Activated T-cell treated with anti-CD3 and anti-CD28 coated beads, Interleukin-2, amount 50 U/mL, for 72 hours (primary cell): ENCODE results near the gene DENND1B. TPM values are rescaled to one million over a fixed set of nuclear protein-coding genes. Genes with fewer than 3 reads are reported as not detected.
A peak's percentile ranks its signal among the peaks of the same experiment; 100 is the strongest.
"Not testable (repeated sequence)": the region's sequence is repeated elsewhere in the genome, so short reads cannot be mapped to it uniquely, and the experiment has no call there.

Experiments used
- ATAC-seq, 2 donors: fragments of 150-1000 bp; cut with Tn5 transposase; replicated peaks in 1 of 2; 2 replicates each; pipeline ENCODE4 v1.10.0; 2021; ENCODE audit warnings: moderate library complexity in 2 of 2, mild to moderate bottlenecking in 1 of 2
- DNase-seq, 2 donors: peaks; one replicate each; pipeline ENCODE4 v3.0.0; 2021 to 2022; ENCODE audit warnings: mixed read lengths in 1 of 2
- H3K27ac Mint-ChIP-seq: one replicate; pipeline ENCODE4 v1.8.0; 2022; ENCODE audit warnings: mild to moderate bottlenecking, moderate library complexity, mixed read lengths
- H3K27me3 Mint-ChIP-seq: one replicate; pipeline ENCODE4 v1.8.0; 2022; ENCODE audit warnings: low read depth, mixed read lengths
- H3K36me3 Mint-ChIP-seq, 2 donors: one replicate each; pipeline ENCODE4 v1.8.0; 2022; ENCODE audit warnings: mixed read lengths in 2 of 2, mild to moderate bottlenecking in 1 of 2; ENCODE audit not compliant: insufficient read depth in 2 of 2
- H3K4me1 Mint-ChIP-seq: one replicate; pipeline ENCODE4 v1.8.0; 2022; ENCODE audit warnings: low read depth, mixed read lengths
- H3K4me3 Mint-ChIP-seq, 2 donors: one replicate each; pipeline ENCODE4 v1.8.0; 2022; ENCODE audit warnings: mild to moderate bottlenecking in 2 of 2, mixed read lengths in 2 of 2, moderate library complexity in 2 of 2
- H3K9me3 Mint-ChIP-seq, 2 donors: one replicate each; pipeline ENCODE4 v1.8.0; 2022; ENCODE audit warnings: mixed read lengths in 2 of 2
- total RNA-seq, 2 donors: library from RNA; stranded (reverse); gene quantifications; one replicate each; pipeline ENCODE4 v1.2.3, GENCODE V29; 2022

The DENND1B gene
- total RNA-seq, 2 donors from 2014 or later, result 17.7 to 19.9 TPM

DNA sequence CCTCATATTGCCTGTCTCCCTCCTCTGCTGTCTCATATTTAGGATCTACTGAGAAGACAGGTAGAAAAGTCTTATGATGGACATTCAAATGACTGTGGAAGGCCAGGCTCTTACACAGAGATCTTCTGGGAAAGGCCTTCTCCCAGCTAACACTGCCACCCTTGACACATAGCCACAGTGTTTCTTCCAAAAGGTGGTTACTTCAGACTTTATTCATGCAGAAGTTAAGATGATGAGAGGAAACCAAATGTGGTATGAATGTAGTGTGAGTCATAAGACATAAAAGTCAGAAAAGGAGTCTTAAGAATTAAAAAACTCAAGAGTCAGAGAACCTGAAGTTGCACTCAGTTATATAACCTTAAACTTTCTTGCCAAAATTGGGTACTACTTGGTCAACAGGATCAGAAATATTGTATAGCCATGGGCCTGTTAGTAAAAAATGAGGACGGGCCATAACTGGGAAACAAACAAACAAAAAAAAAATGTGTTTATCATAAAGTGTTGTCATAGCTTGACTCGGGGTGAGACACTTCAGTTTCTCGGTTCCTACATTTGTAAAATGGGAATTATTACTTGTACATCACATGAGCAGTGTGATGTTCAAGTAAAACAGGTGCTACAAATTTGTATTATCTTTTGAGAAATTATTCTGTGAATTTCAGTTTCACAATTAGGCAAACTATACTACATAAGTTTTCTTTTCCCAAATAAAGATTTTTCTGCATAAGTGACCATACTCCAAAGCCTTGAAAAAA is 1.2 kb upstream of the DENND1B start:
- H3K4me1 Mint-ChIP-seq, result peaks cover 69% of the 10 kb centered on the region
- H3K9me3 Mint-ChIP-seq, result no peaks in the 10 kb centered on the region
- ATAC-seq (peak; percentile 74 to 76), DNase-seq (peak; percentile 54 to 58)
- H3K36me3 Mint-ChIP-seq, result no peaks in the 10 kb centered on the region
- peak overlapping the region; percentile 94 to 95 for H3K4me3 Mint-ChIP-seq
- no peaks in the 10 kb centered on the region for H3K27me3 Mint-ChIP-seq
- H3K27ac Mint-ChIP-seq, result peak overlapping the region; percentile 98

DNA sequence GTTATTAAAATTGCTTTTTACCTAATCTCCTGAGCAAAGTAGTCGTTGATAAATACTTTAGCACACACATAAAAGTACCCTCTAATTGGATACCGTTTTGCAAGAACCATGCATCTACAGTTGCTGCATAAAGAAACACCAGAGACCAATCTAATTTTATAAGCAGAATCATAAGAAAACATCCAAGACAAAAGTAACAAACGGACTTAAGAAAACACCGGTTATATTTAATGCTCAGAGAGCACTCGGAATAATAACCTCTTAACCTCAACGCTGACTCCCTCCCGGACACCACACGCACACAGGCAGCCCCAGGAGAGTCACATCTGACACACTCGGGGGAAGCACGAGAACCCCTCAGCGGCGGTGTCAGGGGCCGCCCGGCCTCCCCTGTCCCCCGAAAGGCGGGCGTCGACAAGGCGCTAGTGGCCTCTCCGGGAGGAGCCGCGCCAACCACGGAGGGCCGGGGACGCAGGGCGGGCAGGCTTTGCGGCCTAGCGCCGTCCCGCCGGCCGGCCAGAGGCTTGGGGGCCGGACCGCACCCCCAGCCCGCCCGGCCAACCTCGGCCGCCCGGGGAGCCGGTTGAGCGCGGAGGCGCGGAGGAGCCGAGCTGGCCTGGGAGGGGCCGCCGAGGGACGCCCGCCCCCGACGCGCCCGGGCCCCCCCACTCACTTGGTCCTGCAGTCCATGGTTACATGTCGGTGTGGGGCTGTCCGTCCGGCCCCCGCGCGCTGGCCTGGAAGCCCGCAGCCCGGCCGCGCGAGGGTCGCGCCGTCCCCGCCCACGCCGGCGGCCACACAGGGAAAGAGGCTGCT is 606 bp downstream of the DENND1B start:
- peak overlapping the region; percentile 94 for H3K27ac Mint-ChIP-seq
- H3K36me3 Mint-ChIP-seq, result peaks cover 2% of the 10 kb centered on the region in 2 donors
- H3K4me3 Mint-ChIP-seq, result peak overlapping the region; percentile 94 to 97
- no peaks in the 10 kb centered on the region for H3K9me3 Mint-ChIP-seq
- no peaks in the 10 kb centered on the region for H3K27me3 Mint-ChIP-seq
- peak; percentile 47 for ATAC-seq
- H3K4me1 Mint-ChIP-seq, result peaks cover 79% of the 10 kb centered on the region
- peak; percentile 71 to 76 for DNase-seq

DNA sequence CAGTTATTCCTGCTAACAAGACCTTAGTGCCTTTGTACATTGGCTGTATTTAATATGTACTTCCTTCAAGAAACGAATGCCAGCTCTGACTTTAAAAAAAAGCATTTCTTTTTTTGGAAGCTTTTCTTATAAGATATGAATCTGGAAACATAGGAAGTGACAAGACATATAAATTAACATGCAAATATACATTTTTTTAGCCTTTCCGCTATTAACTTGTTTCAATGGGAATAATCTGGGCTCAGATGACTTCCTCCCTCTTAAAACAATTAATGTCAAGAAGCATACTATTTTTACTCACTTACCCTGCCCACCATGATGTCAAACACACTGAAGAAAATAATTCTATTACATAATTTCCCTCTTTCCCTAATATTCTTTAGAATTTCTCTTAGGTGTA is 1.4 kb downstream of the DENND1B start:
- Mint-ChIP-seq H3K36me3 (peaks cover 2% of the 10 kb centered on the region in 2 donors), H3K27ac (peak overlapping the region; percentile 94), H3K4me1 (peaks cover 80% of the 10 kb centered on the region), H3K4me3 (peak overlapping the region; percentile 90 to 97), H3K9me3 (no peaks in the 10 kb centered on the region), H3K27me3 (no peaks in the 10 kb centered on the region)
- DNase-seq (no peak), ATAC-seq (no peak)

GRCh38 chr1:197771904-197772556 is 3.2 kb downstream of the DENND1B start:
- H3K27ac Mint-ChIP-seq, result no peak overlapping the region
- no peak for DNase-seq
- H3K36me3 Mint-ChIP-seq, result peaks cover 2% of the 10 kb centered on the region in 2 donors
- peaks cover 78% of the 10 kb centered on the region for H3K4me1 Mint-ChIP-seq
- H3K9me3 Mint-ChIP-seq, result no peaks in the 10 kb centered on the region
- ATAC-seq, result no peak
- H3K27me3 Mint-ChIP-seq, result no peaks in the 10 kb centered on the region
- H3K4me3 Mint-ChIP-seq, result peak overlapping the region; percentile 16 to 97

DNA sequence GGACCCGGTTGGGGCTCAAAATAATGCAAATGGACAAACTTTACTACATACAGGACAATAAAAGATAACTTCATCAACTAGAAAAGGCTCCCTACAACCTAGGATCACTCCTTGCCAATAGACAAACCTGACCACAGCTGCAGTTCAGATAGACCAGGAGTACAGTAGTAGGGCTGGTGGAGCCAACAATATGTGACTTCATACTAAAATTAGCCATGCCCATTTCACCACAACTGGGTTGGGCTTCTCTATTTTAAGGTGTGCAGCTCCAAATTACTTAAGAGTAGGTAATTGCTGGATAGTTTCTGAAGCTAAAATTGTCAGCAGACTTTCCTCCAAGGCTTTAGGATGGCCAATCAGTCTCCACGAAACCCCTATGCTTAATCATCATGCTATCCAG is 3.9 kb downstream of the DENND1B start:
- Mint-ChIP-seq H3K4me3 (peak overlapping the region in 1 of 2 donors; percentile 97), H3K27me3 (no peaks in the 10 kb centered on the region), H3K27ac (no peak overlapping the region), H3K4me1 (peaks cover 76% of the 10 kb centered on the region), H3K36me3 (peaks cover 2% of the 10 kb centered on the region in 2 donors), H3K9me3 (no peaks in the 10 kb centered on the region)
- DNase-seq (no peak), ATAC-seq (no peak)

GRCh38 chr1:197770243-197770642 is 5.0 kb downstream of the DENND1B start:
- Mint-ChIP-seq H3K27ac (no peak overlapping the region), H3K9me3 (no peaks in the 10 kb centered on the region), H3K4me1 (peaks cover 67% of the 10 kb centered on the region), H3K27me3 (no peaks in the 10 kb centered on the region), H3K36me3 (peaks cover 2% of the 10 kb centered on the region in 2 donors), H3K4me3 (no peak overlapping the region)
- no peak for DNase-seq
- no peak for ATAC-seq

DNA sequence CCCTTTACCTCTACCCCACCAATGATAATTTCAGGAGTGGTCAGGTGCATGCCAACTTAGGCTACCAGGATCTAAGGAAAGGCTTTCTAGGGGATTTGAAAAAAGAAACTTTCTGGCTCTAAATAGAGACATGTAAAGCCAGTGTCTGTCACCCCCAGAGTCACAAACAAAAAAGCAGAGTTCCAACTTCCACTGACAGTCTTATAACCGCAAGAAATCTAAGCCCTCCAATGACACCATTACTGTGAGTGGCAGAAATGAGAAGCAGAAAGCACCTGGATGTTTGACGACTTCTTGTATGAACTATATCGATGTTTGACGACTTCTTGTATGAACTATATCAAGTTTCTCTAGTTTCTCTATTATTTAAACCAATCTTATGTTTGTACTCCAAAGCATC is 6.0 kb downstream of the DENND1B start:
- DNase-seq, result no peak
- peak overlapping the region in 1 of 2 donors; percentile 37 for H3K4me3 Mint-ChIP-seq
- peaks cover 64% of the 10 kb centered on the region for H3K4me1 Mint-ChIP-seq
- H3K9me3 Mint-ChIP-seq, result no peaks in the 10 kb centered on the region
- peak in 1 of 2 donors; percentile 25 for ATAC-seq
- H3K27ac Mint-ChIP-seq, result peak overlapping the region; percentile 33
- H3K36me3 Mint-ChIP-seq, result peaks cover 2% of the 10 kb centered on the region in 2 donors
- H3K27me3 Mint-ChIP-seq, result no peaks in the 10 kb centered on the region

GRCh38 chr1:197768014-197768805 is 7.1 kb downstream of the DENND1B start:
- peaks cover 2 to 5% of the 10 kb centered on the region in 2 donors for H3K36me3 Mint-ChIP-seq
- no peak for DNase-seq
- no peaks in the 10 kb centered on the region for H3K9me3 Mint-ChIP-seq
- ATAC-seq, result peak in 1 of 2 donors; percentile 30
- peaks cover 63% of the 10 kb centered on the region for H3K4me1 Mint-ChIP-seq
- peak overlapping the region; percentile 95 for H3K27ac Mint-ChIP-seq
- H3K4me3 Mint-ChIP-seq, result peak overlapping the region; percentile 38 to 84
- H3K27me3 Mint-ChIP-seq, result no peaks in the 10 kb centered on the region

GRCh38 chr1:197763769-197764168 is 11.5 kb downstream of the DENND1B start:
- Mint-ChIP-seq H3K36me3 (peaks cover 0 to 2% of the 10 kb centered on the region in 2 donors), H3K27ac (no peak overlapping the region), H3K4me3 (no peak overlapping the region), H3K9me3 (no peaks in the 10 kb centered on the region), H3K27me3 (no peaks in the 10 kb centered on the region), H3K4me1 (peaks cover 39% of the 10 kb centered on the region)
- DNase-seq (no peak), ATAC-seq (peak in 1 of 2 donors; percentile 55)

DNA sequence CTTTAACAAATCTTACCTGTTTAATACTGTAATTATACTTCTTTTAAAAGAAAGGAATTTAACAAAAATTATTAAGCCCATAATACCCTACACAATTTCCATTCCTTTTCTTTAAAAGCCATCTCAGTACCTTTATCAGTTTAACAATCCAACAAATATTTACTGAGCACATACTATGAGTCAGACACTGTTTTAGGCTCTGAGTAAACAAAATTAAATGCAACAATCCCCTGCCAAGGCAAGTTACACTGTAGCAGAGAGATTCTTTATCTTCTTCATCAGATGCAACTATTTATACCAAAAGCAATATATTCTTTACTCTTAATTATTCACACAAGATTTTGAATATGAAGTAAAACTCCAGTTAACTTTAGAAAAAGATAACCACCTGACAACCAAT is 12.0 kb downstream of the DENND1B start:
- ATAC-seq (no peak), DNase-seq (no peak)
- peaks cover 34% of the 10 kb centered on the region for H3K4me1 Mint-ChIP-seq
- no peak overlapping the region for H3K4me3 Mint-ChIP-seq
- peaks cover 0 to 2% of the 10 kb centered on the region in 2 donors for H3K36me3 Mint-ChIP-seq
- H3K9me3 Mint-ChIP-seq, result no peaks in the 10 kb centered on the region
- H3K27ac Mint-ChIP-seq, result no peak overlapping the region
- no peaks in the 10 kb centered on the region for H3K27me3 Mint-ChIP-seq

DNA sequence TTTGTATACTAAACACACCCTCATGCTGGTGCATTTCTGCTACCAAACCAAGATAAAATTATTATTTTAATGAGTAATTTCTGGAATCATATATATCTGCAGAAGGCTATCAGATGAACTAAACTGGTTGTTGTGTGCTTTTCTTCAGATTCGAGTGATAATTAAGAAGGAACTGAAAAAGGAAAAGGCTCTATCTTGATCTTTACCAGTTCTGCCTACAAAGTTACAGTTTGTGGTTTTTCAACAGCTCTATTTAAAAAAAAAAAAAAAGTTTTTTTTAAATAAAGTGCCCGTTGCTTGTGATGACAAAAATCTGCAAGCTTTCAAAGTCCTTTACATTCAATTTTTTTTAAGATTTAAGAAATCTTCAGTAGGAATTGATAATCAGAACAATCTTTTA is 13.6 kb downstream of the DENND1B start:
- peaks cover 19% of the 10 kb centered on the region for H3K4me1 Mint-ChIP-seq
- no peaks in the 10 kb centered on the region for H3K9me3 Mint-ChIP-seq
- H3K36me3 Mint-ChIP-seq, result peaks cover 0 to 2% of the 10 kb centered on the region in 2 donors
- no peak for ATAC-seq
- no peak for DNase-seq
- no peaks in the 10 kb centered on the region for H3K27me3 Mint-ChIP-seq
- H3K27ac Mint-ChIP-seq, result no peak overlapping the region
- H3K4me3 Mint-ChIP-seq, result no peak overlapping the region

GRCh38 chr1:197755553-197755952 is 19.7 kb downstream of the DENND1B start:
- not testable (repeated sequence) for H3K4me3 Mint-ChIP-seq, ATAC-seq, H3K4me1 Mint-ChIP-seq, H3K27me3 Mint-ChIP-seq, H3K9me3 Mint-ChIP-seq, DNase-seq, H3K36me3 Mint-ChIP-seq
- H3K27ac Mint-ChIP-seq, result peak overlapping the region; percentile 91
